B cell (primary cell): ENCODE data around the gene DPH1.

Experiments
- EZH2 ChIP-seq: IDR thresholded peaks from 2 replicates; pipeline ENCODE4 v1.6.1; 2012; ENCODE audit warnings: borderline replicate concordance, low read depth, mild to moderate bottlenecking, moderate library complexity, low read length; ENCODE audit not compliant: insufficient read depth, poor library complexity, severe bottlenecking
- TF ChIP-seq, protein P1 (sequence below): fragments of 200-600 bp; IDR thresholded peaks from one replicate; pipeline ENCODE4 v1.8.0; 2022; ENCODE audit warnings: antibody characterized with exemption, mild to moderate bottlenecking

DNA sequence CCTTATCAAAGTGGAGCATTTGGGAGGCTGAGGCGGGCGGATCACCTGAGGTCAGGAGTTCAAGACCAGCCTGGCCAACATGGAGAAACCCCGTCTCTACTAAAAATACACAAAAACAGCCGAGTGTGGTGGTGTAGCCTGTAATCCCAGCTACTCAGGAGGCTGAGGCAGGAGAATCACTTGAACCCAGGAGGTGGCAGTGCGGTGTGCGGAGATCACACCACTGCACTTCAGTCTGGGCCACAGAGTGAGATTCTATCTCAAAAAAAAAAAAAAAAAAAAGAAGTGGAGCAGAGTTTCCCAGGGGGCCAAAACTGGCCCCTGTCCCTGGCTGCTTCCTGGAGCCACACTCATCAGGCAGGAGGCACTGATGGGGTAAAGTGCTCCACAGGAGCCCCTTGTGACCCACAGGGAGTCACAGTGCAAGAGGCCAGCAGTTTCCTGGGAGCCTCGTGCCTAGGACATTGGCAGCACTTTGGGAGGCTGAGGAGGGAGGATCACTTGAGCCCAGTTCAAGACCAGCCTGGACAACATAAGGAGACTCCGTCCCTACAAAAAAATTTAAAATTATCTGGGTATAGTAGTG lies 49.2 kb upstream of the DPH1 start:
- TF ChIP-seq, protein P1, sequence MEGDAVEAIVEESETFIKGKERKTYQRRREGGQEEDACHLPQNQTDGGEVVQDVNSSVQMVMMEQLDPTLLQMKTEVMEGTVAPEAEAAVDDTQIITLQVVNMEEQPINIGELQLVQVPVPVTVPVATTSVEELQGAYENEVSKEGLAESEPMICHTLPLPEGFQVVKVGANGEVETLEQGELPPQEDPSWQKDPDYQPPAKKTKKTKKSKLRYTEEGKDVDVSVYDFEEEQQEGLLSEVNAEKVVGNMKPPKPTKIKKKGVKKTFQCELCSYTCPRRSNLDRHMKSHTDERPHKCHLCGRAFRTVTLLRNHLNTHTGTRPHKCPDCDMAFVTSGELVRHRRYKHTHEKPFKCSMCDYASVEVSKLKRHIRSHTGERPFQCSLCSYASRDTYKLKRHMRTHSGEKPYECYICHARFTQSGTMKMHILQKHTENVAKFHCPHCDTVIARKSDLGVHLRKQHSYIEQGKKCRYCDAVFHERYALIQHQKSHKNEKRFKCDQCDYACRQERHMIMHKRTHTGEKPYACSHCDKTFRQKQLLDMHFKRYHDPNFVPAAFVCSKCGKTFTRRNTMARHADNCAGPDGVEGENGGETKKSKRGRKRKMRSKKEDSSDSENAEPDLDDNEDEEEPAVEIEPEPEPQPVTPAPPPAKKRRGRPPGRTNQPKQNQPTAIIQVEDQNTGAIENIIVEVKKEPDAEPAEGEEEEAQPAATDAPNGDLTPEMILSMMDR = no peak
- no peak for TF ChIP-seq EZH2
